HG03135 (cell line): ENCODE results near the gene CEP68.
"Not testable (repeated sequence)": the region's sequence is repeated elsewhere in the genome, so short reads cannot be mapped to it uniquely, and the experiment has no call there.

ENCODE experiments used
- ATAC-seq: cut with Tn5 transposase; IDR thresholded peaks from one replicate; pipeline ENCODE4 v1.9.1; 2021; ENCODE audit warnings: mild to moderate bottlenecking, moderate library complexity; ENCODE audit not compliant: unreplicated experiment

CEP68 gene, protein sequence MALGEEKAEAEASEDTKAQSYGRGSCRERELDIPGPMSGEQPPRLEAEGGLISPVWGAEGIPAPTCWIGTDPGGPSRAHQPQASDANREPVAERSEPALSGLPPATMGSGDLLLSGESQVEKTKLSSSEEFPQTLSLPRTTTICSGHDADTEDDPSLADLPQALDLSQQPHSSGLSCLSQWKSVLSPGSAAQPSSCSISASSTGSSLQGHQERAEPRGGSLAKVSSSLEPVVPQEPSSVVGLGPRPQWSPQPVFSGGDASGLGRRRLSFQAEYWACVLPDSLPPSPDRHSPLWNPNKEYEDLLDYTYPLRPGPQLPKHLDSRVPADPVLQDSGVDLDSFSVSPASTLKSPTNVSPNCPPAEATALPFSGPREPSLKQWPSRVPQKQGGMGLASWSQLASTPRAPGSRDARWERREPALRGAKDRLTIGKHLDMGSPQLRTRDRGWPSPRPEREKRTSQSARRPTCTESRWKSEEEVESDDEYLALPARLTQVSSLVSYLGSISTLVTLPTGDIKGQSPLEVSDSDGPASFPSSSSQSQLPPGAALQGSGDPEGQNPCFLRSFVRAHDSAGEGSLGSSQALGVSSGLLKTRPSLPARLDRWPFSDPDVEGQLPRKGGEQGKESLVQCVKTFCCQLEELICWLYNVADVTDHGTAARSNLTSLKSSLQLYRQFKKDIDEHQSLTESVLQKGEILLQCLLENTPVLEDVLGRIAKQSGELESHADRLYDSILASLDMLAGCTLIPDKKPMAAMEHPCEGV

GRCh38 chr2:65056215-65057053, at the start of gene CEP68:
Gene CEP68 (plus strand): TSS chr2:65056416. CDS start chr2:65069445, 13,029 bp downstream.
- peak; percentile 83 for ATAC-seq

DNA sequence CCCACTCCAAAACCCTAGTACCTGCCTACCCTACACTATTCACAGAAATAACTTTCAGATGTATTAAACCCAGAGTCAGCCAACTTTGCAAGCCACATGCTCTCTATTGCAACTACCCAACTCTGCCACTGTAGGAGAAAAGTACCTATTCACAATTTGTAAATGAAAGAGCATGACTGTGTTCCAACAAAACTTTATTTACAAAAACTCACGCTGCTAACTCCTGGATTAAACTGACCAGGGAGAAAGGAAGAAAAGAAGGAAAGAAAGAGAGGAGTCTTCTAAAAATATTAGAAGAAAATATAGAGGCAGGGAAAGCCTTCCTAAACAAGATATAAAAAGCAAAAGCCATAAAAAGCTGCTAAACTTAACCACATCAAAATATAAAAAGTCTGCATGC, 42.4 kb upstream of the CEP68 start:
- no peak for ATAC-seq

DNA sequence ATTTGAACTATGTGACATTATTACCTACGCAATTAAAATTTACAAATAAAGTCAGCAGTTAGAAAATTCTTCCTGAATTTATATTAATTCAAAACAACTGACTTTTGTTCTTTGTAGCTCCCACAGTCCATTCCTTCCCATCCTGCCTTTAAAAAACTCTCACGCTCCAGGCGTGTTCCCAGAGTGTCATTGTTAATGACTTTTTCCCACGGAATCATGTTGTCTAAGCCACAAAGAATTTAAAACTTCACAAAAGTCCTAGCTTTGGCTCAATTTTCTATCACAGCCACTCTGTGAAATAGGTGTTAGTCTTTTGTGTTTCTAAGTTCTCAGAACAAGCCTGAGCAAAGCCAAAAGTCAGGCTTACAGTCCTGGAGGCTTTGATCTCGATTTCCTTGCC, 40.5 kb upstream of the CEP68 start:
- no peak for ATAC-seq

DNA sequence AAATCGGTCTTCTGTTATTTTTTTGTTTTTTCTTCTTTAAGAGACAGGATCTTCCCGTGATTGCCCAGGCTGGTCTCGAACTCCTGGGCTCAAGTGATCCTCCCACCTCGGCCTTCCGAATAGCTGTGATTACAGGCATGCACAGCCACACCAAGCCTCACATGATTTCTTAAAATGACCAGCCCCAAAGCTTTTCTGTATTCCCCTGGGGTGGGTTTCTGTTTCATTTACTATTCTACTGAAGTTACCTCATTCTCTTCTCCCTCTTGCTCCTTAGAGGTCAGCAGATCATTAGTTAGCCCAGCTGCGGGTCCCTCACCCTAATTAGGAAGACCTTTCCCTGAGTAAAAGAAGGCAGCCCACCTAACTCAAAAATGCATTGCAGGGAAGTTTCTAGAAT, 39.4 kb upstream of the CEP68 start:
- ATAC-seq: no peak

- no peak for ATAC-seq
Observed at GRCh38 chr2:65017335-65017734, 38.9 kb upstream of the CEP68 start.

- ATAC-seq: no peak
Observed at GRCh38 chr2:65018141-65018582, 38.1 kb upstream of the CEP68 start.

DNA sequence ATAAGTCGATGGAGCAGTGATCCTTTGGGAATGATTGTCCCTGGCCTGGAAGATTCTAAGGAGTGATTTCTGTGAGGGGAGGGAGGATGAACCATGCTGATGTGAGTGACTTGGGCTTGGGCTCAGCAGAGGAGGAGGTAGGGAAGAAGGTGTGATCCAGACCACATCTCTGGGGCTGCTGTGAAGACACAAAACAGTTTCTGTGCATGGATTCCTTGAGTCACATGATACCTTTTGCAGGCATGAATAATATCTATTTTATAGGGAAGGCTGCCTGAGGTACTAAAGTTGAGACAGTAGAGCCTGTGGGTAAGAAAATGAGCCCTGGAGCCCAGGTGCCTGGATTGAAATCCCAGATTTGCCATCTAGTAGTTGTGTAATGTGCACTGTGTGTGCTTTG, 37.2 kb upstream of the CEP68 start:
- no peak for ATAC-seq

- ATAC-seq: no peak
Observed at GRCh38 chr2:65019675-65020195, 36.5 kb upstream of the CEP68 start.

- ATAC-seq: not testable (repeated sequence)
Observed at GRCh38 chr2:65020251-65020650, 36.0 kb upstream of the CEP68 start.

- ATAC-seq: no peak
Observed at GRCh38 chr2:65020943-65021528, 35.2 kb upstream of the CEP68 start.

DNA sequence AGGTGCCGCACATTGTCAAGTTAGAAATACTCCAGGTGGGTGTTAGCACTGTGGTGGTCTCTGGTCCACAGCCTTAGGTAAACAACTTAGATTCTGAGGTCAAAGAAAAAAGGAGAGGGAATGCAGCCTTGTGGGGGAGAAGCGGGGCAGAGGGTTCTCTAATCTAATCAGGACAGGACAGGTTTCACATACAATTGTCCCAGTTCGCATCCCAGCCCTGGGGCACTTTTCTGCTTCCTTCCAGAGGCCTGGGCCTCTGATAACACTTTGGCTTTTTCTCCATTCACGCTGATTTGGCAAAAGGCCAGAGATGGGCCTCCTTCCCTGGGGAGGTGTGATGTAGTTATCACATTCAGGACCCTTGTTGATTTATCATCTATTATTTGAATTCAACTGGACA, 34.5 kb upstream of the CEP68 start:
- no peak for ATAC-seq

DNA sequence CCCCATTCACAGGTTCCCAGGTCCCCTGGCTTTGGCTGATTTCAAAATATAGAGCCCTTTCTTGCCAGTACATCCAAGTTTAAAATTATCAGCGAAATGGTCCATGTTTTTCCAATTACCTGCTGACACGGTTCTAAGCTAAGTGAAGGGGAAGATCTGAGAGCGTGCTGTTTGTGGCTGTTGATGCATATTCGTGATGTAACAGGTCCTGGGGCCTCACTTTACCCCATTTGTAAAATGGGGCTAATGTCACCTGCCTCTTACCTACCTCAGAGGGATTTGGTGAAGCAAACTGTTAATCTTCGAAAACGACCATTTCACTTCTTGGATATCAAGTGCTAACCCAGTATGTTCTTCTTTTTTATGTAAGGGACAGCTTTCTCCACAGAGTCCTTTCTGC, 34.0 kb upstream of the CEP68 start:
- ATAC-seq: no peak

DNA sequence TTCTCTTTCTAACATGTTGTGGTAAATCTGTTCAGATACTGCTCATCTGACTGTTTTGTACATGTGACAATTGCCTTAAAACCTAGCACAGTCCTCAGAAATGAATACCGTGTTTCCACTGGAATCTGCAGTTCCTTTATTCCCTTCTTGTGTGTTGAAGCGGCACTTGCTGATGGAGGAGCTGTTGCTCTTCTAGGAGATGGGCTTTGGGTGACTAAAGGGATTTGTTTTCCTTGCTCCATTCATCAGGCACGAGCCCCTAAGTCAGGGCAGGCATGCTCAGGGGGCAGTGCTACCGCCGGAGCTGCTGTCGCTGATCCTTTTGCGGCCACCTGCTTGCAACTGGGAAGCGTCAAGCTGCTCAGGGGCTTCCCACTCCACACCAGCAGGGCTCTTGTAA, 32.5 kb upstream of the CEP68 start:
- ATAC-seq: no peak

DNA sequence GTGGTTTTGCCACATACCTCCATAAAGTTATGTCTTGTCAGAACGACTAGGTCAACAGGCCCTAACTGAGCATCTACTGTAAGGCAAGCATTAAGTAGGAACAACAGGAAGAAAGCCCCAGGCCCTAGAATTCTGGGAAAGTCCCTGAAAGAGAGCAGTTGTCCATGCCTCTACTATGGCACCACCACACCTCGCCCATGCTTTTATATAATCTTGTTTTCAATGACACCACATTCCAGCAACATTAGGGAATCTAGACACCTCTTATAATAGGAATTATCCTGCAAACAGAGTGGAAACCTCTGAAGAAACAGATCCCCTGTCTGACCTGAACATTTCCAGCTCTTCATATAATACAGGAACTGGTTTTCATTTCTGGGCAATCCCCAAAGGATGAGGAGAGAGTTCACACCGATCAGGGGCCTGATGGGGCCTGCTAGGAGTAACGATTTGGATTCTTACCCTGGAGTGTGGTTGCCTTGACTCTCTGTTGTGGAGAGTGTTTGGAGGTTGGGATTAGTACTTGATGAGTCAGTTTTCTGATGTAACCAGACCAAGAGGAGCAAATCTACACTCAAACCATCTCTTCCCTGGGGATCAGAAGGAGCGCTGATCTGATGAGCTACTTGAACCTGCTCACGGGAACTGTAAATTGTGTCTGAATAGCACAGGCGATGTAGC, 31.9 kb upstream of the CEP68 start:
- no peak for ATAC-seq

DNA sequence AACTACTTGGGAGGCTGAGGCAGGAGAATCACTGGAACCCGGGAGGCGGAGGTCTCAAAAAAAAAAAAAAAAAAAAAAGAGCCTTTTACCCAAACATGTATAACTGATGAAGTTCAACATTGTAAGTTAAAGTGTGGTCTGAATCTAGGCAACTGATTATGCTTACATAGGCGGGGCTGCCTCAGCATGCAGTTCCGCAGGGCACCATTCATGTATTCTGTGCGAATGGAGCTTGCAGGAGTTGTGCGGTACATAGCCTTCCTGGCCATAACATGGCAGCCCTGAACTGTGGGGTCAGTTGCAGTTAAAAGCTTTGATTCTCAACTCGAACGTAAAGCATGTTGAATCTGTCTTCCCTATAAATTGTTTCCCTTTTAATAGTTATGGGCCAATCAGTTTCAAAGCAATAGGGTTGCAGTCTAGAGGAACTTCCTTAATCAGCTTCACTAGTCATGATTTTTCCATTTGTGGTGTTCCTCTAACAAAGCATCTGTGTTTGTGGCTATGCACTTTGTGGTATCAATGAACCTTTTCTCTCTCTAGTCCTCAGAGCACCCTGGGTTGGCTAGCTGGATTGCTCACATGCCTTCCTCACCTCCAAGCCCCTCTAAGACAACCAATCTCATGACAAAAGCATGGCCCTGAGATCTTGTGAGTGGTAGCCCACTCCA, 30.6 kb upstream of the CEP68 start:
- no peak for ATAC-seq

DNA sequence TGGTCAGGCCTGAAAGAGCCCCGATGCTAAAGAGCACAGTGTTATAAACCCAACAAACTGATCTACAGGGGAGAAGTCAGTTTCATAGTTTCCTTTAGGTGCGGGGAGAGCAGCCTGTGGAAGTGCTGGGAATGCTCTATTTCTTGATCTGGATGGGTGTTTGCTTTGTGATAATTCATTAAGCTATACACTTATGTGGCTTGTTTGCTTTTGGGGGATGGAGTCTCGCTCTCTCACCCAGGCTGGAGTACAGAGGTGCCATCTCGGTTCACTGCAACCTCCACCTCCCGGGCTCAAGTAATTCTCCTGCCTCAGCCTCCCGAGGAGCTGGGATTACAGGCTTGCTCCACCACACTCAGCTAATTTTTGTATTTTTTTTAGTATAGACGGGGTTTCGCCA, 30.1 kb upstream of the CEP68 start:
- ATAC-seq: no peak

GRCh38 chr2:65026704-65027464, 29.3 kb upstream of the CEP68 start:
- ATAC-seq: no peak

GRCh38 chr2:65027616-65028244, 28.5 kb upstream of the CEP68 start:
- ATAC-seq: no peak
